ENCODE data around the gene MLXIP. TPM values are rescaled to one million over a fixed set of nuclear protein-coding genes. Genes with fewer than 3 reads are reported as not detected.

MLXIP gene
- total RNA-seq, 4 donors from 2014 or later, result 15.5 to 34.5 (median 19.8) TPM

DNA sequence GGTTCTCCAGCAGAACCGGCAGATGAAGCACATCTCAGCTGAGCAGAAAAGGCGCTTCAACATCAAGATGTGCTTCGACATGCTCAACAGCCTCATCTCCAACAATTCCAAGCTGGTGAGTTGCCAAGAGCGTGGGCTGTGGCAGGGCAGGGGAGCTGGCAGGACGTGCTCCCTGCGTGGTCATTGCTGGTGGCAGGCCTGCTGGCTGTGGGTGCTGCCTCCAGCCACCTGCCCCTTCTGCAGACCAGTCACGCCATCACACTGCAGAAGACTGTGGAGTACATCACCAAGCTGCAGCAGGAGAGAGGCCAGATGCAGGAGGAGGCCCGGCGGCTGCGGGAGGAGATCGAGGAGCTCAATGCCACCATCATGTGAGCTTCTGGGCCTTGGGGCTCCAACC lies 59.6 kb downstream of the MLXIP start:
- DNase-seq (ENCODE audit: low spot score in 2 of 2), result no peak
- 74 to 77% methylated on average over 4 to 11 of the region's 11 CpGs for WGBS, 2 donors
- TF ChIP-seq, protein P1, sequence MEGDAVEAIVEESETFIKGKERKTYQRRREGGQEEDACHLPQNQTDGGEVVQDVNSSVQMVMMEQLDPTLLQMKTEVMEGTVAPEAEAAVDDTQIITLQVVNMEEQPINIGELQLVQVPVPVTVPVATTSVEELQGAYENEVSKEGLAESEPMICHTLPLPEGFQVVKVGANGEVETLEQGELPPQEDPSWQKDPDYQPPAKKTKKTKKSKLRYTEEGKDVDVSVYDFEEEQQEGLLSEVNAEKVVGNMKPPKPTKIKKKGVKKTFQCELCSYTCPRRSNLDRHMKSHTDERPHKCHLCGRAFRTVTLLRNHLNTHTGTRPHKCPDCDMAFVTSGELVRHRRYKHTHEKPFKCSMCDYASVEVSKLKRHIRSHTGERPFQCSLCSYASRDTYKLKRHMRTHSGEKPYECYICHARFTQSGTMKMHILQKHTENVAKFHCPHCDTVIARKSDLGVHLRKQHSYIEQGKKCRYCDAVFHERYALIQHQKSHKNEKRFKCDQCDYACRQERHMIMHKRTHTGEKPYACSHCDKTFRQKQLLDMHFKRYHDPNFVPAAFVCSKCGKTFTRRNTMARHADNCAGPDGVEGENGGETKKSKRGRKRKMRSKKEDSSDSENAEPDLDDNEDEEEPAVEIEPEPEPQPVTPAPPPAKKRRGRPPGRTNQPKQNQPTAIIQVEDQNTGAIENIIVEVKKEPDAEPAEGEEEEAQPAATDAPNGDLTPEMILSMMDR (IDR thresholded peaks at IDR 0.05), result no peak
- TF ChIP-seq POLR2A (IDR thresholded peaks at IDR 0.05), result no peak
- intact Hi-C loops (cut with DNase I; ENCODE audit: low total_unique reads), result no loop called here
- no peak overlapping the region for H3K4me3 ChIP-seq (ENCODE audit: low read depth, poor library complexity, severe bottlenecking)

DNA sequence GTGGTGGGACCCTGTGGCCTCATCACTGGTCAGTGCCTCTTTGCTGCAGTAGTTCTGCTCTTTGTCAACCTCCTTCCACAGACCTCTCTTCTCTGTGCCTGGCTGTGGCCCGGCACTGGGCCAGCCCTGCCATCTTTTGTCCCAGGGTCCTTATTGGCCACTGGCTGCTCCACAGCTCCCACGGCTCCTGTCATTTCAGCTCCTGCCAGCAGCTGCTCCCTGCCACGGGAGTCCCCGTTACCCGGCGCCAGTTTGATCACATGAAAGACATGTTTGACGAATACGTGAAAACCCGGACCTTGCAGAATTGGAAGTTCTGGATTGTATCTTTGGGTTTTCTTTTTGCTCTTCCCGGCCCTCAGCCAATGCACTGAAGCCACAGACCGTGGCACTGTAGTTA lies 60.1 kb downstream of the MLXIP start:
- no peak overlapping the region for H3K4me3 ChIP-seq (ENCODE audit: low read depth, poor library complexity, severe bottlenecking)
- 88 to 91% methylated on average over 11 of the region's 11 CpGs for WGBS, 2 donors
- no peak for DNase-seq (ENCODE audit: low spot score in 2 of 2)
- no peak for TF ChIP-seq POLR2A (IDR thresholded peaks at IDR 0.05)
- TF ChIP-seq, protein P1 (IDR thresholded peaks at IDR 0.05), result no peak
- intact Hi-C loops (cut with DNase I; ENCODE audit: low total_unique reads), result no loop called here

DNA sequence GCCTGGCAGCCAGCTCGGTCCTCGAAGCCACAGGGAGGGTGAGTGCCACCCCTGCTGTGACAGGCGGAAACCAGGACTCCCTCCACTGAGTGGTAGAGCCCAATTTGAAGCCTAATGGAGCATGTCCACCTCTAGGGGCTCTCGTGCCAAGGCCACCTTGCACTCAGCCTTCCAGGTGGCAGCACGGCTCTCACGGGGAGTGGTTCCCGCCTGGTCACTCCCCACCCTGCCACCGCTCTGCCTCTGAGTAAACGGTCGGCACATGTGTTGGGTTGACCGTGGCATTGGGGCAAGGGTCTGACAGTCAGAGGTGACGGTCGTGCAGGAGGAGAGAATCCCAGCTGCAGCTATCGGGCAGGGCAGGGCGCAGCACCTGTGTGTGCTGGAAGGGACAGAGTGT lies 60.7 kb downstream of the MLXIP start:
- WGBS, 2 donors, result 91 to 95% methylated on average over 15 of the region's 15 CpGs
- intact Hi-C loops (cut with DNase I; ENCODE audit: low total_unique reads), result no loop called here
- TF ChIP-seq, protein P1 (IDR thresholded peaks at IDR 0.05), result no peak
- TF ChIP-seq POLR2A (IDR thresholded peaks at IDR 0.05), result no peak

DNA sequence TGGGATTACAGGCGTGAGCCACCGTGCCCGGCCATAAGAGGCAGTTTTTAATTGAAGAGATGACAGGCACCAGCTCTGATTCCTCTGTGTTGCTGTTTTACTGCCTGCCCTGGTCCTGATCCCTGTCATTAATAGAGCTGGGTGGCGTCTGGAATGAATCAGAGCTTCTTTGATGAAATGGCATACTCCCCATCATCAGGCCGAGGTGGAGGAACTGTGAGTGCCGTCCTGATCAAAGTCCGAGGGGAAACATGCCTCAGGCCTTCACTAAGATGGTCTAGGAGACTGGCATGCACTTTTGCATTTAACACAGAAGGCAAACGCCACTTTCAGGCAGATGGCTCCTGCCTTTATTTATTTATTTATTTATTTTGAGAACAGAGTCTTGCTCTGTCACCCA lies 61.4 kb downstream of the MLXIP start:
- 85 to 88% methylated on average over 8 of the region's 8 CpGs for WGBS, 2 donors
- intact Hi-C loops (cut with DNase I; ENCODE audit: low total_unique reads), result no loop called here
- DNase-seq (ENCODE audit: low spot score in 2 of 2), result no peak
- TF ChIP-seq, protein P1 (IDR thresholded peaks at IDR 0.05), result no peak
- no peak for TF ChIP-seq POLR2A (IDR thresholded peaks at IDR 0.05)
- no peak overlapping the region for H3K4me3 ChIP-seq (ENCODE audit: low read depth, poor library complexity, severe bottlenecking)

More for the DNA sequence above, 60.7 kb downstream of the MLXIP start:
- DNase-seq (ENCODE audit: low spot score in 2 of 2), result no peak
- no peak overlapping the region for H3K4me3 ChIP-seq (ENCODE audit: low read depth, poor library complexity, severe bottlenecking)

DNA sequence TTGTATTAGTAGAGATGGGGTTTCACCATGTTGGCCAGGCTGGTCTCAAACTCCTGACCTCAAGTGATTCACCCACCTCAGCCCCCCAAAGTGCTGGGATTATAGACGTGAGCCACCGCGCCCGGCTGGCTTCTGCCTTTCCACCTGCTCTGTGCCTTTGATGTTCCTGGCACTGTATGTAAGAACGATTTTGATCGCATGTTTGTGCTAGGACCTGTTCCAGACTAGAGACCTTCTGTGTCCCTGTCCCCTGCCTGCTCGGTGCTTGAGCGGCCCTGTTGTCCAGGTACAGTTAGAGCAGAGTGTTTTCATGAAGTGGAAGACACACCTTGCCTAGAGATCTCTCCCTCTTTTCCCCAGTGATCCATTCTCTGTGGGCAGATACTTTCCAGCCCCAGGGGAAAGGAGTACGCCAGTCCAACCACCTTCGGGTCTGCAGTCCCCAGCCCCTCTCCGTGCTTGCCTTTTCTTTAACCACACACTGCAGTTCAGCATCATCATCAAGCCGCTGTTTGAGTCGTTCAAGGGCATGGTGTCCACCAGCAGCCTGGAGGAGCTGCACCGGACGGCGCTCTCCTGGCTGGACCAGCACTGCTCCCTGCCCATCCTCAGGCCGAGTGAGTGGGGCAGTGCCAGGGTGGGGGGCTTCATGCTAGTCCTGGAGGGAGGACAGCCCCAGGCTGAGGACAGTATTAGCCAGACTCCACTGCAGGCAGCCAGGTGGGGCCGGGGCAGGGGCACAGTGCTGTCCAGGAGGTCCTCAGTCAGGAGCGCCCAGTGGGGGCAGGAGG lies 62.1 kb downstream of the MLXIP start:
- no peak overlapping the region for H3K4me3 ChIP-seq (ENCODE audit: low read depth, poor library complexity, severe bottlenecking)
- no peak for TF ChIP-seq POLR2A (IDR thresholded peaks at IDR 0.05)
- TF ChIP-seq, protein P1 (IDR thresholded peaks at IDR 0.05), result no peak
- intact Hi-C loops (cut with DNase I; ENCODE audit: low total_unique reads), result no loop called here
- no peak for DNase-seq (ENCODE audit: low spot score in 2 of 2)
- WGBS, 2 donors, result 91 to 95% methylated on average over 17 to 19 of the region's 19 CpGs
